Measurements from ENCODE around the gene PCSK2.

GRCh38 chr20:17490501-17490900 is 263.7 kb downstream of the PCSK2 start:
- TF ChIP-seq POLR2A (IDR thresholded peaks at IDR 0.05) (no peak), POLR2AphosphoS5 (IDR thresholded peaks at IDR 0.05) (no peak)
